ENCODE data around the gene SRP14. TPM values are rescaled to one million over a fixed set of nuclear protein-coding genes. Genes with fewer than 3 reads are reported as not detected.

The SRP14 gene
- total and polyA plus RNA-seq, 12 donors: 173 to 989 (median 333) TPM

DNA sequence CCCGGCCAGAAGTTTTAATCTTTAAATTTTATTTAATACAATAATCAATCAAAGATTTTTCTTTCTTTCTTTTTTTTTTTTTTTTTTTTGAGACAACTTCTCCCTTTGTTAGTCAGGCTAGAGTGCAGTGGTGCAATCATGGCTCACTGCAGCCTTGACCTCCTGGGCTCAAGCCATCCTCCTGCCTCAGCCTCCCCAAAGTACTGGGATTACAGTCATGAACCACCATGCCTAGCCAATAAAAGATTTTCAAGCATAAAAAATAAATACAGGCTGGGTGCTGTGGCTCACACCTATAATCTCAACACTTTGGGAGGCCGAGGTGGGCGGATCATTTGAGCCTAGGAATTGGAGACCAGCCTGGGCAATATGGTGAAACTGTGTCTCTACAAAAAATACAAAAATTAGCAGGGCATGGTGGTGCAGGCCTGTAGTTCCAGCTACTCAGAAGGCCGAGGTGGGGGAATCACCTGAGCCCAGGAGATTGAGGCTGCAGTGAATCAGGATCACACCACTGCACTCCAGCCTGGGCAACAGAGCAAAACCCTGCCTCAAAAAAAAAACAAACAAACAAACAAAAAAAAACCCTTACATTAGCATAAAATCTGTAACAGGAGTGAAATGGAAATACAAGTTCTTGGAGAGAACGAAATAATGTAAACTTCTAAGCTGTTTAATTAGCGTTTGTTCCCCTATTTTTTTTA is 29.1 kb upstream of the SRP14 start:
- 64 to 76% (median 69%) methylated on average over 6 of the region's 6 CpGs for WGBS, 4 donors
- TF ChIP-seq POLR2A (IDR thresholded peaks at IDR 0.05) (no peak), CTCF (IDR thresholded peaks at IDR 0.05) (no peak)
- Histone ChIP-seq H3K4me3 (no peak overlapping the region), H3K4me1 (replicated peaks in 1 of 2) (peaks cover 23 to 28% of the 10 kb centered on the region in 2 donors), H3K27ac (peak overlapping the region in 1 of 5 donors; percentile 64), H3K36me3 (replicated peaks in 1 of 2) (no peaks in the 10 kb centered on the region), H3K9me3 (replicated peaks in 1 of 3) (no peaks in the 10 kb centered on the region), H3K27me3 (no peaks in the 10 kb centered on the region)
- intact Hi-C loops (cut with DNase I): no loop called here
- peak in 6 of 7 donors; percentile 56 to 91 (median 81) for DNase-seq

DNA sequence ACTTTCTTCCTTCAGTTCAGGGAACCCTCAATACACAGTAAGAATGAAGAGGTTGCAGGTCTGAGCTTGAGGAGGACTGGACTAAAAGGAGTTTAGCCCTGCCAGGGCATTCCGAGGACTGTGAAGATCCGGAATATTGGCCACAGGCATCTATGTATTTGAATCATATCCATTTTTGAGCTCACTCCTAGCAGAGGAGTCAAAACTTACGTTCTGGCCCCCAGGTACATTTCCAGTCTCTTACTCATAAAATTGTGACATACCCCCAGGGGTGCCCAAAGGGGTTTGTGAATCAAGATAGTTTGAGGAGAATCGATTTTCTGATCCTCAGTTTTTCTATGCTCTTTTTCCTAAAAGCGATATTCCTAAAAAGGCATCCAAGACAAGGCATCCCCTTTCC is 27.6 kb upstream of the SRP14 start:
- Histone ChIP-seq H3K27me3 (no peaks in the 10 kb centered on the region), H3K4me1 (replicated peaks in 1 of 2) (peaks cover 23 to 28% of the 10 kb centered on the region in 2 donors), H3K36me3 (replicated peaks in 1 of 2) (no peaks in the 10 kb centered on the region), H3K4me3 (no peak overlapping the region), H3K27ac (no peak overlapping the region), H3K9me3 (replicated peaks in 1 of 3) (no peaks in the 10 kb centered on the region)
- 87 to 97% (median 93%) methylated on average over 5 of the region's 5 CpGs for WGBS, 4 donors
- intact Hi-C loops (cut with DNase I): no loop called here
- TF ChIP-seq CTCF (IDR thresholded peaks at IDR 0.05): no peak
- TF ChIP-seq POLR2A (IDR thresholded peaks at IDR 0.05): no peak
- no peak for DNase-seq

- 87 to 93% (median 89%) methylated on average over 2 to 3 of the region's 3 CpGs for WGBS, 4 donors
Measured at GRCh38 chr15:40065166-40065565, 26.2 kb upstream of the SRP14 start.

More at GRCh38 chr15:40065166-40065565, 26.2 kb upstream of the SRP14 start:
- Histone ChIP-seq H3K4me3 (no peak overlapping the region), H3K36me3 (replicated peaks in 1 of 2) (no peaks in the 10 kb centered on the region), H3K4me1 (replicated peaks in 1 of 2) (peaks cover 23 to 28% of the 10 kb centered on the region in 2 donors), H3K27me3 (no peaks in the 10 kb centered on the region), H3K27ac (no peak overlapping the region), H3K9me3 (replicated peaks in 1 of 3) (no peaks in the 10 kb centered on the region)
- DNase-seq: no peak
- no peak for TF ChIP-seq CTCF (IDR thresholded peaks at IDR 0.05)
- no peak for TF ChIP-seq POLR2A (IDR thresholded peaks at IDR 0.05)
- intact Hi-C loops (cut with DNase I): no loop called here

Measured in adrenal gland (tissue), 12 donors.